Measurements from ENCODE around the gene SPATA31D3. TPM values are rescaled to one million over a fixed set of nuclear protein-coding genes. Genes with fewer than 3 reads are reported as not detected.

SPATA31D3 gene
- total and polyA plus RNA-seq, 2 of the 13 experiments (the other 11 are each of a cell fraction or from before 2014, with no cell fraction given), result not detected

GRCh38 chr9:81993656-81994055 is 50.4 kb downstream of the SPATA31D3 start:
- Histone ChIP-seq H3K4me1 (ENCODE audit: insufficient read depth, low read length) (no peaks in the 10 kb centered on the region), H3K27me3 (ENCODE audit: control insufficient read depth in 1 of 2, insufficient read depth in 2 of 2, low read length in 2 of 2) (no peaks in the 10 kb centered on the region), H2AFZ (ENCODE audit: low read length) (no peak overlapping the region), H3K36me3 (replicated peaks in 1 of 2; ENCODE audit: control insufficient read depth in 1 of 2, insufficient read depth in 2 of 2, low read length in 2 of 2) (no peaks in the 10 kb centered on the region), H3K9me3 (ENCODE audit: low read length) (no peaks in the 10 kb centered on the region), H3K79me2 (ENCODE audit: insufficient read depth, low read length) (no peaks in the 10 kb centered on the region), H3K27ac (ENCODE audit: extremely low read length, insufficient read depth, low read length) (no peak overlapping the region), H3K9ac (ENCODE audit: insufficient read depth, low read depth, low read length) (no peak overlapping the region), H3K4me3 (replicated peaks in 1 of 3; ENCODE audit: insufficient read depth in 1 of 3, low read depth in 2 of 3, low read length in 3 of 3) (no peak overlapping the region), H4K20me1 (ENCODE audit: insufficient read depth, low read length) (no peaks in the 10 kb centered on the region), H3K4me2 (ENCODE audit: low read depth, low read length) (no peak overlapping the region)
- TF ChIP-seq KLF15 (CRISPR knock-in tag; IDR thresholded peaks at IDR 0.05; ENCODE audit: borderline replicate concordance) (no peak), TBX2 (CRISPR knock-in tag; IDR thresholded peaks at IDR 0.05; ENCODE audit: borderline replicate concordance) (no peak), SOX6 (IDR thresholded peaks at IDR 0.05) (no peak), SOX6 (CRISPR knock-in tag; IDR thresholded peaks at IDR 0.05) (no peak), ZFP36L1 (CRISPR knock-in tag; IDR thresholded peaks at IDR 0.05) (no peak), ZSCAN25 (CRISPR knock-in tag; IDR thresholded peaks at IDR 0.05) (no peak), KDM1A (CRISPR knock-in tag; IDR thresholded peaks at IDR 0.05) (no peak), CREM (IDR thresholded peaks at IDR 0.05) (no peak), CREM (CRISPR knock-in tag; IDR thresholded peaks at IDR 0.05) (no peak), RBM22 (optimal IDR thresholded peaks at IDR 0.05; ENCODE audit: low read length) (no peak), NCOA1 (CRISPR knock-in tag; IDR thresholded peaks at IDR 0.05) (no peak), KLF6 (CRISPR knock-in tag; IDR thresholded peaks at IDR 0.05) (no peak), PCBP2 (optimal IDR thresholded peaks at IDR 0.05; ENCODE audit: low read depth, low read length, poor library complexity, severe bottlenecking) (no peak), CTCF (CRISPR knock-in tag; IDR thresholded peaks at IDR 0.05) (no peak), ZNF24 (IDR thresholded peaks at IDR 0.05) (no peak), KLF11 (CRISPR knock-in tag; IDR thresholded peaks at IDR 0.05) (no peak), NFIB (CRISPR knock-in tag; IDR thresholded peaks at IDR 0.05; ENCODE audit: borderline replicate concordance) (no peak), SUZ12 (IDR thresholded peaks at IDR 0.05; ENCODE audit: low read depth, low read length) (no peak), PAWR (CRISPR knock-in tag; IDR thresholded peaks at IDR 0.05; ENCODE audit: borderline replicate concordance) (no peak)
- TF ChIP-seq, protein P1, sequence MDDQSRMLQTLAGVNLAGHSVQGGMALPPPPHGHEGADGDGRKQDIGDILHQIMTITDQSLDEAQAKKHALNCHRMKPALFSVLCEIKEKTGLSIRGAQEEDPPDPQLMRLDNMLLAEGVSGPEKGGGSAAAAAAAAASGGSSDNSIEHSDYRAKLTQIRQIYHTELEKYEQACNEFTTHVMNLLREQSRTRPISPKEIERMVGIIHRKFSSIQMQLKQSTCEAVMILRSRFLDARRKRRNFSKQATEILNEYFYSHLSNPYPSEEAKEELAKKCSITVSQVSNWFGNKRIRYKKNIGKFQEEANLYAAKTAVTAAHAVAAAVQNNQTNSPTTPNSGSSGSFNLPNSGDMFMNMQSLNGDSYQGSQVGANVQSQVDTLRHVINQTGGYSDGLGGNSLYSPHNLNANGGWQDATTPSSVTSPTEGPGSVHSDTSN (CRISPR knock-in tag; IDR thresholded peaks at IDR 0.05; ENCODE audit: borderline replicate concordance), result no peak
- TF ChIP-seq, protein P2, sequence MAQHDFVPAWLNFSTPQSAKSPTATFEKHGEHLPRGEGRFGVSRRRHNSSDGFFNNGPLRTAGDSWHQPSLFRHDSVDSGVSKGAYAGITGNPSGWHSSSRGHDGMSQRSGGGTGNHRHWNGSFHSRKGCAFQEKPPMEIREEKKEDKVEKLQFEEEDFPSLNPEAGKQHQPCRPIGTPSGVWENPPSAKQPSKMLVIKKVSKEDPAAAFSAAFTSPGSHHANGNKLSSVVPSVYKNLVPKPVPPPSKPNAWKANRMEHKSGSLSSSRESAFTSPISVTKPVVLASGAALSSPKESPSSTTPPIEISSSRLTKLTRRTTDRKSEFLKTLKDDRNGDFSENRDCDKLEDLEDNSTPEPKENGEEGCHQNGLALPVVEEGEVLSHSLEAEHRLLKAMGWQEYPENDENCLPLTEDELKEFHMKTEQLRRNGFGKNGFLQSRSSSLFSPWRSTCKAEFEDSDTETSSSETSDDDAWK (CRISPR knock-in tag; IDR thresholded peaks at IDR 0.05), result no peak
- TF ChIP-seq, protein P3, sequence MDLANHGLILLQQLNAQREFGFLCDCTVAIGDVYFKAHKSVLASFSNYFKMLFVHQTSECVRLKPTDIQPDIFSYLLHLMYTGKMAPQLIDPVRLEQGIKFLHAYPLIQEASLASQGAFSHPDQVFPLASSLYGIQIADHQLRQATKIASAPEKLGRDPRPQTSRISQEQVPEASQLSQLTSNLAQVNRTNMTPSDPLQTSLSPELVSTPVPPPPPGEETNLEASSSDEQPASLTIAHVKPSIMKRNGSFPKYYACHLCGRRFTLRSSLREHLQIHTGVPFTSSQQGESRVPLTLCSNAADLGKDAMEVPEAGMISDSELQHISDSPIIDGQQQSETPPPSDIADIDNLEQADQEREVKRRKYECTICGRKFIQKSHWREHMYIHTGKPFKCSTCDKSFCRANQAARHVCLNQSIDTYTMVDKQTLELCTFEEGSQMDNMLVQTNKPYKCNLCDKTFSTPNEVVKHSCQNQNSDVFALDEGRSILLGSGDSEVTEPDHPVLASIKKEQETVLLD (CRISPR knock-in tag; IDR thresholded peaks at IDR 0.05; ENCODE audit: low read depth), result no peak
- FAIRE-seq, result no peak
- POLR2A ChIA-PET, result no interaction called here
- DNase-seq (ENCODE audit: low spot score), result no peak
- in situ Hi-C loops (cut with HindIII; ENCODE audit: extremely low pct_ligation_motif_present, low pct_unique_long_range_greater_than_20kb) (no loop called here), intact Hi-C loops (cut with micrococcal nuclease; ENCODE audit: unreplicated experiment) (no loop called here)
- CTCF ChIA-PET (ENCODE audit: low intra/inter-chr PET ratio, low total read pairs), result no interaction called here
- WGBS (ENCODE audit: low lambda C conversion rate), result 19% methylated on average over 5 of the region's 5 CpGs
- ATAC-seq, result no peak
- no TSS peak for BruUV-seq (replicated peaks)
